Left colon (tissue), 2 donors: ENCODE results near the gene SLC9C1. TPM values are rescaled to one million over a fixed set of nuclear protein-coding genes. Genes with fewer than 3 reads are reported as not detected.

Experiments used
- ATAC-seq: fragments of 200-7000 bp; cut with Tn5 transposase; one replicate; pipeline ENCODE4 v1.9.1; 2020; ENCODE audit warnings: mild to moderate bottlenecking, moderate library complexity
- DNase-seq, 2 donors: peaks; one replicate each; pipeline ENCODE4 v3.0.0-alpha.2; 2020
- intact Hi-C, 2 donors: fragments of 100-400 bp; cut with DNase I in 1 of 2; cut with micrococcal nuclease in 1 of 2; formaldehyde crosslinking; loops; one replicate each; pipeline versions ENCODE4 v1.11.2 to v1.14.0; 2022; cut with DNase I, micrococcal nuclease
- total RNA-seq, 2 donors: library from RNA; stranded (reverse); fragmentation: NEBNext Ultra II Directional; extraction: Animal tissue kit (Norgen Biotek cat#: 25700); gene quantifications; one replicate each; pipeline ENCODE4 v1.2.1, GENCODE V29; 2021
- donor health status: DM: no; HTN: no; CAD: no.
- donor health status: DM: yes; HTN: yes; CAD: no.

Gene SLC9C1
- total RNA-seq, 2 donors from 2014 or later: 0.43 to 0.45 TPM

GRCh38 chr3:112136959-112137693 lies 156.9 kb downstream of the SLC9C1 start:
- peak in 1 of 2 donors; percentile 37 for DNase-seq
- peak; percentile 76 for ATAC-seq
- intact Hi-C loops: loop anchor here in 1 of 2 donors (10.0 kb wide), 1 partner anchor 378 kb away; no protein-coding TSS in a partner anchor

GRCh38 chr3:112136046-112136445 lies 158.0 kb downstream of the SLC9C1 start:
- no peak for DNase-seq
- intact Hi-C loops: loop anchor here in 1 of 2 donors (10.0 kb wide), 1 partner anchor 379 kb away; no protein-coding TSS in a partner anchor
- ATAC-seq: no peak

GRCh38 chr3:112134335-112135124 lies 159.5 kb downstream of the SLC9C1 start:
- DNase-seq (no peak), ATAC-seq (peak; percentile 38)
- intact Hi-C loops: loop anchor here in 1 of 2 donors (10.0 kb wide), 1 partner anchor 380 kb away; no protein-coding TSS in a partner anchor

- ATAC-seq (no peak), DNase-seq (no peak)
- intact Hi-C loops: loop anchor here in 1 of 2 donors (10.0 kb wide), 1 partner anchor 381 kb away; no protein-coding TSS in a partner anchor
These were observed 160.2 kb downstream of the SLC9C1 start for GRCh38 chr3:112133626-112134334.

- DNase-seq: peak; percentile 43 to 55
- ATAC-seq: peak; percentile 33
- intact Hi-C loops: loop anchor here in 1 of 2 donors (10.0 kb wide), 1 partner anchor 382 kb away; no protein-coding TSS in a partner anchor
These were observed 161.0 kb downstream of the SLC9C1 start, which contains the start of gene GCSAM for GRCh38 chr3:112132975-112133448. Gene GCSAM (minus strand): TSS chr3:112133248. CDS start chr3:112133120, 128 bp downstream.

- no peak for DNase-seq
- ATAC-seq: no peak
- intact Hi-C loops: loop anchor here in 1 of 2 donors (10.0 kb wide), 1 partner anchor 382 kb away; no protein-coding TSS in a partner anchor
These were observed 161.5 kb downstream of the SLC9C1 start for GRCh38 chr3:112132554-112132953.

GRCh38 chr3:112132088-112132487 lies 161.9 kb downstream of the SLC9C1 start:
- ATAC-seq (no peak), DNase-seq (no peak)
- intact Hi-C loops: loop anchor here in 1 of 2 donors (10.0 kb wide), 1 partner anchor 383 kb away; no protein-coding TSS in a partner anchor

GRCh38 chr3:112131111-112131510 lies 162.9 kb downstream of the SLC9C1 start:
- intact Hi-C loops: loop anchor here in 1 of 2 donors (10.0 kb wide), 1 partner anchor 384 kb away; no protein-coding TSS in a partner anchor
- no peak for ATAC-seq

GRCh38 chr3:112130638-112130993 lies 163.4 kb downstream of the SLC9C1 start:
- no peak for DNase-seq
- intact Hi-C loops: loop anchor here in 1 of 2 donors (10.0 kb wide), 1 partner anchor 384 kb away; no protein-coding TSS in a partner anchor
- ATAC-seq: no peak

More at GRCh38 chr3:112131111-112131510, 162.9 kb downstream of the SLC9C1 start:
- DNase-seq: no peak

- intact Hi-C loops: loop anchor here in 1 of 2 donors (10.0 kb wide), 1 partner anchor 385 kb away; no protein-coding TSS in a partner anchor
- DNase-seq (no peak), ATAC-seq (no peak)
These were observed 163.9 kb downstream of the SLC9C1 start for GRCh38 chr3:112129925-112130637.

GRCh38 chr3:112128843-112129727 lies 164.9 kb downstream of the SLC9C1 start:
- intact Hi-C loops: no loop called here
- DNase-seq (no peak), ATAC-seq (peak; percentile 17)

GRCh38 chr3:112127522-112128494 lies 166.2 kb downstream of the SLC9C1 start:
- intact Hi-C loops: no loop called here
- DNase-seq (no peak), ATAC-seq (no peak)

GRCh38 chr3:112126511-112126911 lies 167.5 kb downstream of the SLC9C1 start:
- intact Hi-C loops: no loop called here
- no peak for DNase-seq
- ATAC-seq: no peak

GRCh38 chr3:112124907-112125607 lies 169.0 kb downstream of the SLC9C1 start:
- ATAC-seq (no peak), DNase-seq (no peak)
- intact Hi-C loops: no loop called here

- DNase-seq (no peak), ATAC-seq (no peak)
- intact Hi-C loops: no loop called here
These were observed 170.5 kb downstream of the SLC9C1 start for GRCh38 chr3:112123548-112123947.
